Vagina (tissue), 2 donors: ENCODE results near the gene BICC1. TPM values are rescaled to one million over a fixed set of nuclear protein-coding genes. Genes with fewer than 3 reads are reported as not detected.

Experiments used
- DNase-seq, 2 donors: peaks; one replicate each; pipeline ENCODE4 v3.0.0-alpha.2; 2017; ENCODE audit errors: extremely low spot score in 2 of 2
- H3K27ac ChIP-seq: fragments of 200-600 bp; sonication (generic); one replicate; pipeline ENCODE4 v1.5.1; 2019
- H3K27me3 ChIP-seq: fragments of 200-600 bp; sonication (generic); one replicate; pipeline ENCODE4 v1.5.1; 2019
- H3K36me3 ChIP-seq, 2 donors: fragments of 200-600 bp; sonication (generic); one replicate each; pipeline ENCODE4 v1.5.1; 2017 to 2019
- H3K4me1 ChIP-seq: fragments of 200-600 bp; sonication (generic); one replicate; pipeline ENCODE4 v1.5.1; 2019
- H3K4me3 ChIP-seq, 2 donors: fragments of 200-600 bp; sonication (generic); 1 replicate in 1 of 2; 2 replicates in 1 of 2; pipeline ENCODE4 v1.5.1; 2016 to 2019
- H3K9me3 ChIP-seq: fragments of 200-600 bp; sonication (generic); one replicate; pipeline ENCODE4 v1.5.1; 2019
- CTCF ChIP-seq, 3 experiments: fragments of 450-650 bp in 2 of 3; fragments of 200-600 bp in 1 of 3; sonication (generic) in 1 of 3; IDR thresholded peaks; one replicate each; pipeline ENCODE4 v1.5.1; 2017 to 2019; ENCODE audit warnings: antibody characterized with exemption in 3 of 3, mild to moderate bottlenecking in 2 of 3, moderate library complexity in 2 of 3
- POLR2A ChIP-seq, 2 donors: fragments of 450-650 bp; IDR thresholded peaks; one replicate each; pipeline ENCODE4 v1.6.1; 2017; ENCODE audit warnings: antibody characterized with exemption in 2 of 2, mild to moderate bottlenecking in 2 of 2, moderate library complexity in 2 of 2
- POLR2AphosphoS5 ChIP-seq, 2 donors: sonication (generic); formaldehyde crosslinking; IDR thresholded peaks; one replicate each; pipeline ENCODE4 v1.9.0; 2017; ENCODE audit warnings: antibody characterized with exemption in 2 of 2, mild to moderate bottlenecking in 2 of 2, low read depth in 1 of 2; ENCODE audit not compliant: insufficient read depth in 1 of 2
- intact Hi-C: fragments of 100-400 bp; cut with DNase I; formaldehyde crosslinking; loops from one replicate; pipeline ENCODE4 v1.15.1; 2023
- total RNA-seq: library from RNA; depleted of rRNA; stranded (reverse); fragments of >200 nt; gene quantifications from one replicate; pipeline ENCODE4 v1.2.3, GENCODE V29; 2016

The BICC1 gene
- total RNA-seq, 1 donor from 2014 or later: 15.2 TPM

GRCh38 chr10:58743466-58744115, 230.9 kb downstream of the BICC1 start:
- no peak overlapping the region for H3K4me3 ChIP-seq
- intact Hi-C loops: no loop called here
- H3K36me3 ChIP-seq: no peaks in the 10 kb centered on the region
- H3K27me3 ChIP-seq: no peaks in the 10 kb centered on the region
- no peak for DNase-seq
- TF ChIP-seq POLR2A (IDR thresholded peaks at IDR 0.05) (no peak), CTCF (IDR thresholded peaks at IDR 0.05) (no peak), POLR2AphosphoS5 (IDR thresholded peaks at IDR 0.05; ENCODE audit: insufficient read depth in 1 of 2, low read depth in 1 of 2) (no peak)
- H3K9me3 ChIP-seq: no peaks in the 10 kb centered on the region
- H3K27ac ChIP-seq: no peak overlapping the region
- H3K4me1 ChIP-seq: no peaks in the 10 kb centered on the region

GRCh38 chr10:58746474-58747185, 234.0 kb downstream of the BICC1 start:
- Histone ChIP-seq H3K27ac (no peak overlapping the region), H3K36me3 (no peaks in the 10 kb centered on the region), H3K4me1 (no peaks in the 10 kb centered on the region), H3K9me3 (no peaks in the 10 kb centered on the region), H3K27me3 (no peaks in the 10 kb centered on the region), H3K4me3 (no peak overlapping the region)
- no peak for DNase-seq
- intact Hi-C loops: no loop called here
- no peak for TF ChIP-seq CTCF (IDR thresholded peaks at IDR 0.05)
- TF ChIP-seq POLR2AphosphoS5 (IDR thresholded peaks at IDR 0.05; ENCODE audit: insufficient read depth in 1 of 2, low read depth in 1 of 2): no peak
- no peak for TF ChIP-seq POLR2A (IDR thresholded peaks at IDR 0.05)

GRCh38 chr10:58747687-58748086, 235.0 kb downstream of the BICC1 start:
- intact Hi-C loops: no loop called here

GRCh38 chr10:58752665-58753064, 240.0 kb downstream of the BICC1 start:
- Histone ChIP-seq H3K27me3 (no peaks in the 10 kb centered on the region), H3K27ac (no peak overlapping the region), H3K4me1 (peaks cover 7% of the 10 kb centered on the region), H3K36me3 (no peaks in the 10 kb centered on the region), H3K4me3 (no peak overlapping the region), H3K9me3 (no peaks in the 10 kb centered on the region)
- TF ChIP-seq CTCF (IDR thresholded peaks at IDR 0.05) (no peak), POLR2AphosphoS5 (IDR thresholded peaks at IDR 0.05; ENCODE audit: insufficient read depth in 1 of 2, low read depth in 1 of 2) (no peak), POLR2A (IDR thresholded peaks at IDR 0.05) (no peak)
- DNase-seq: no peak
- intact Hi-C loops: no loop called here

More at GRCh38 chr10:58747687-58748086, 235.0 kb downstream of the BICC1 start:
- DNase-seq: no peak
- Histone ChIP-seq H3K4me3 (no peak overlapping the region), H3K9me3 (no peaks in the 10 kb centered on the region), H3K27me3 (no peaks in the 10 kb centered on the region), H3K27ac (no peak overlapping the region), H3K36me3 (no peaks in the 10 kb centered on the region), H3K4me1 (no peaks in the 10 kb centered on the region)
- TF ChIP-seq POLR2A (IDR thresholded peaks at IDR 0.05): no peak
- TF ChIP-seq CTCF (IDR thresholded peaks at IDR 0.05): no peak
- TF ChIP-seq POLR2AphosphoS5 (IDR thresholded peaks at IDR 0.05; ENCODE audit: insufficient read depth in 1 of 2, low read depth in 1 of 2): no peak

GRCh38 chr10:58753425-58753824, 240.8 kb downstream of the BICC1 start:
- TF ChIP-seq POLR2AphosphoS5 (IDR thresholded peaks at IDR 0.05; ENCODE audit: insufficient read depth in 1 of 2, low read depth in 1 of 2) (no peak), POLR2A (IDR thresholded peaks at IDR 0.05) (no peak), CTCF (IDR thresholded peaks at IDR 0.05) (no peak)
- no peak overlapping the region for H3K27ac ChIP-seq
- no peak overlapping the region for H3K4me3 ChIP-seq
- no peaks in the 10 kb centered on the region for H3K36me3 ChIP-seq
- H3K27me3 ChIP-seq: no peaks in the 10 kb centered on the region
- H3K4me1 ChIP-seq: peaks cover 7% of the 10 kb centered on the region
- DNase-seq: no peak
- no peaks in the 10 kb centered on the region for H3K9me3 ChIP-seq
- intact Hi-C loops: no loop called here
